ENCODE measurements around the gene GRM2. TPM values are rescaled to one million over a fixed set of nuclear protein-coding genes. Genes with fewer than 3 reads are reported as not detected.

GRM2 gene
- total RNA-seq, 1 experiment from 2014 or later, result 3.7 TPM

DNA sequence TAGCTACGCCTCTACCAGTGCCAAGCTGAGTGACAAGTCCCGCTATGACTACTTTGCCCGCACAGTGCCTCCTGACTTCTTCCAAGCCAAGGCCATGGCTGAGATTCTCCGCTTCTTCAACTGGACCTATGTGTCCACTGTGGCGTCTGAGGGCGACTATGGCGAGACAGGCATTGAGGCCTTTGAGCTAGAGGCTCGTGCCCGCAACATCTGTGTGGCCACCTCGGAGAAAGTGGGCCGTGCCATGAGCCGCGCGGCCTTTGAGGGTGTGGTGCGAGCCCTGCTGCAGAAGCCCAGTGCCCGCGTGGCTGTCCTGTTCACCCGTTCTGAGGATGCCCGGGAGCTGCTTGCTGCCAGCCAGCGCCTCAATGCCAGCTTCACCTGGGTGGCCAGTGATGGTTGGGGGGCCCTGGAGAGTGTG, 5.7 kb downstream of the GRM2 start:
- Mint-ChIP-seq H3K9me3 (no peaks in the 10 kb centered on the region), H3K4me3 (no peak overlapping the region), H3K27me3 (ENCODE audit: low read depth) (peaks cover 21% of the 10 kb centered on the region), H3K4me1 (peaks cover 3% of the 10 kb centered on the region), H3K36me3 (no peaks in the 10 kb centered on the region), H3K27ac (no peak overlapping the region)
- peak; percentile 1 for DNase-seq (ENCODE audit: low spot score)
- TF ChIP-seq ZNF263 (CRISPR knock-in tag; IDR thresholded peaks at IDR 0.05; ENCODE audit: low read depth) (no peak), ZNF396 (CRISPR knock-in tag; IDR thresholded peaks at IDR 0.05; ENCODE audit: borderline replicate concordance) (no peak), ZNF671 (CRISPR knock-in tag; IDR thresholded peaks at IDR 0.05) (no peak), ELF4 (CRISPR knock-in tag; IDR thresholded peaks at IDR 0.05; ENCODE audit: low read depth) (no peak), MXD4 (CRISPR knock-in tag; IDR thresholded peaks at IDR 0.05; ENCODE audit: borderline replicate concordance) (no peak), TP53 (CRISPR knock-in tag; IDR thresholded peaks at IDR 0.05) (no peak)
- TF ChIP-seq, protein P1, sequence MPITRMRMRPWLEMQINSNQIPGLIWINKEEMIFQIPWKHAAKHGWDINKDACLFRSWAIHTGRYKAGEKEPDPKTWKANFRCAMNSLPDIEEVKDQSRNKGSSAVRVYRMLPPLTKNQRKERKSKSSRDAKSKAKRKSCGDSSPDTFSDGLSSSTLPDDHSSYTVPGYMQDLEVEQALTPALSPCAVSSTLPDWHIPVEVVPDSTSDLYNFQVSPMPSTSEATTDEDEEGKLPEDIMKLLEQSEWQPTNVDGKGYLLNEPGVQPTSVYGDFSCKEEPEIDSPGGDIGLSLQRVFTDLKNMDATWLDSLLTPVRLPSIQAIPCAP (CRISPR knock-in tag; IDR thresholded peaks at IDR 0.05), result no peak
- TF ChIP-seq, protein P2, sequence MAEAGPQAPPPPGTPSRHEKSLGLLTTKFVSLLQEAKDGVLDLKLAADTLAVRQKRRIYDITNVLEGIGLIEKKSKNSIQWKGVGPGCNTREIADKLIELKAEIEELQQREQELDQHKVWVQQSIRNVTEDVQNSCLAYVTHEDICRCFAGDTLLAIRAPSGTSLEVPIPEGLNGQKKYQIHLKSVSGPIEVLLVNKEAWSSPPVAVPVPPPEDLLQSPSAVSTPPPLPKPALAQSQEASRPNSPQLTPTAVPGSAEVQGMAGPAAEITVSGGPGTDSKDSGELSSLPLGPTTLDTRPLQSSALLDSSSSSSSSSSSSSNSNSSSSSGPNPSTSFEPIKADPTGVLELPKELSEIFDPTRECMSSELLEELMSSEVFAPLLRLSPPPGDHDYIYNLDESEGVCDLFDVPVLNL (CRISPR knock-in tag; IDR thresholded peaks at IDR 0.05; ENCODE audit: borderline replicate concordance, low read depth), result no peak
- TF ChIP-seq, protein P3, sequence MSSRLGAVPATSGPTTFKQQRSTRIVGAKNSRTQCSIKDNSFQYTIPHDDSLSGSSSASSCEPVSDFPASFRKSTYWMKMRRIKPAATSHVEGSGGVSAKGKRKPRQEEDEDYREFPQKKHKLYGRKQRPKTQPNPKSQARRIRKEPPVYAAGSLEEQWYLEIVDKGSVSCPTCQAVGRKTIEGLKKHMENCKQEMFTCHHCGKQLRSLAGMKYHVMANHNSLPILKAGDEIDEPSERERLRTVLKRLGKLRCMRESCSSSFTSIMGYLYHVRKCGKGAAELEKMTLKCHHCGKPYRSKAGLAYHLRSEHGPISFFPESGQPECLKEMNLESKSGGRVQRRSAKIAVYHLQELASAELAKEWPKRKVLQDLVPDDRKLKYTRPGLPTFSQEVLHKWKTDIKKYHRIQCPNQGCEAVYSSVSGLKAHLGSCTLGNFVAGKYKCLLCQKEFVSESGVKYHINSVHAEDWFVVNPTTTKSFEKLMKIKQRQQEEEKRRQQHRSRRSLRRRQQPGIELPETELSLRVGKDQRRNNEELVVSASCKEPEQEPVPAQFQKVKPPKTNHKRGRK (CRISPR knock-in tag; IDR thresholded peaks at IDR 0.05; ENCODE audit: borderline replicate concordance), result no peak
- no peak for ATAC-seq
- ChIA-PET POLR2A (no interaction called here), CTCF (interaction anchor here (0.7 to 4.4 kb wide), 5 partner anchors 43 to 229 kb away, joined by 3 to 41 read pairs (median 4); no protein-coding TSS in a partner anchor)

DNA sequence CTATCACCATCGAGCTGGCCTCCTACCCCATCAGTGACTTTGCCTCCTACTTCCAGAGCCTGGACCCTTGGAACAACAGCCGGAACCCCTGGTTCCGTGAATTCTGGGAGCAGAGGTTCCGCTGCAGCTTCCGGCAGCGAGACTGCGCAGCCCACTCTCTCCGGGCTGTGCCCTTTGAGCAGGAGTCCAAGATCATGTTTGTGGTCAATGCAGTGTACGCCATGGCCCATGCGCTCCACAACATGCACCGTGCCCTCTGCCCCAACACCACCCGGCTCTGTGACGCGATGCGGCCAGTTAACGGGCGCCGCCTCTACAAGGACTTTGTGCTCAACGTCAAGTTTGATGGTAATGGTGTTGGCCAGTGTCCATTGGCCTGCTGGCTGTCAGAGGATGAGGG, 6.1 kb downstream of the GRM2 start:
- Mint-ChIP-seq H3K27ac (no peak overlapping the region), H3K36me3 (no peaks in the 10 kb centered on the region), H3K27me3 (ENCODE audit: low read depth) (peaks cover 17% of the 10 kb centered on the region), H3K9me3 (no peaks in the 10 kb centered on the region), H3K4me3 (no peak overlapping the region), H3K4me1 (no peaks in the 10 kb centered on the region)
- no peak for TF ChIP-seq FOXJ3 (CRISPR knock-in tag; IDR thresholded peaks at IDR 0.05; ENCODE audit: borderline replicate concordance)
- TF ChIP-seq, protein P4, sequence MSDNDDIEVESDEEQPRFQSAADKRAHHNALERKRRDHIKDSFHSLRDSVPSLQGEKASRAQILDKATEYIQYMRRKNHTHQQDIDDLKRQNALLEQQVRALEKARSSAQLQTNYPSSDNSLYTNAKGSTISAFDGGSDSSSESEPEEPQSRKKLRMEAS (CRISPR knock-in tag; IDR thresholded peaks at IDR 0.05), result no peak
- TF ChIP-seq NR1H2 (CRISPR knock-in tag; IDR thresholded peaks at IDR 0.05), result no peak
- no peak for TF ChIP-seq GABPB1 (CRISPR knock-in tag; IDR thresholded peaks at IDR 0.05)
- TF ChIP-seq, protein P5, sequence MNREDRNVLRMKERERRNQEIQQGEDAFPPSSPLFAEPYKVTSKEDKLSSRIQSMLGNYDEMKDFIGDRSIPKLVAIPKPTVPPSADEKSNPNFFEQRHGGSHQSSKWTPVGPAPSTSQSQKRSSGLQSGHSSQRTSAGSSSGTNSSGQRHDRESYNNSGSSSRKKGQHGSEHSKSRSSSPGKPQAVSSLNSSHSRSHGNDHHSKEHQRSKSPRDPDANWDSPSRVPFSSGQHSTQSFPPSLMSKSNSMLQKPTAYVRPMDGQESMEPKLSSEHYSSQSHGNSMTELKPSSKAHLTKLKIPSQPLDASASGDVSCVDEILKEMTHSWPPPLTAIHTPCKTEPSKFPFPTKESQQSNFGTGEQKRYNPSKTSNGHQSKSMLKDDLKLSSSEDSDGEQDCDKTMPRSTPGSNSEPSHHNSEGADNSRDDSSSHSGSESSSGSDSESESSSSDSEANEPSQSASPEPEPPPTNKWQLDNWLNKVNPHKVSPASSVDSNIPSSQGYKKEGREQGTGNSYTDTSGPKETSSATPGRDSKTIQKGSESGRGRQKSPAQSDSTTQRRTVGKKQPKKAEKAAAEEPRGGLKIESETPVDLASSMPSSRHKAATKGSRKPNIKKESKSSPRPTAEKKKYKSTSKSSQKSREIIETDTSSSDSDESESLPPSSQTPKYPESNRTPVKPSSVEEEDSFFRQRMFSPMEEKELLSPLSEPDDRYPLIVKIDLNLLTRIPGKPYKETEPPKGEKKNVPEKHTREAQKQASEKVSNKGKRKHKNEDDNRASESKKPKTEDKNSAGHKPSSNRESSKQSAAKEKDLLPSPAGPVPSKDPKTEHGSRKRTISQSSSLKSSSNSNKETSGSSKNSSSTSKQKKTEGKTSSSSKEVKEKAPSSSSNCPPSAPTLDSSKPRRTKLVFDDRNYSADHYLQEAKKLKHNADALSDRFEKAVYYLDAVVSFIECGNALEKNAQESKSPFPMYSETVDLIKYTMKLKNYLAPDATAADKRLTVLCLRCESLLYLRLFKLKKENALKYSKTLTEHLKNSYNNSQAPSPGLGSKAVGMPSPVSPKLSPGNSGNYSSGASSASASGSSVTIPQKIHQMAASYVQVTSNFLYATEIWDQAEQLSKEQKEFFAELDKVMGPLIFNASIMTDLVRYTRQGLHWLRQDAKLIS (CRISPR knock-in tag; IDR thresholded peaks at IDR 0.05; ENCODE audit: borderline replicate concordance), result no peak
- TF ChIP-seq JUN (CRISPR knock-in tag; IDR thresholded peaks at IDR 0.05), result no peak
- TF ChIP-seq, protein P6, sequence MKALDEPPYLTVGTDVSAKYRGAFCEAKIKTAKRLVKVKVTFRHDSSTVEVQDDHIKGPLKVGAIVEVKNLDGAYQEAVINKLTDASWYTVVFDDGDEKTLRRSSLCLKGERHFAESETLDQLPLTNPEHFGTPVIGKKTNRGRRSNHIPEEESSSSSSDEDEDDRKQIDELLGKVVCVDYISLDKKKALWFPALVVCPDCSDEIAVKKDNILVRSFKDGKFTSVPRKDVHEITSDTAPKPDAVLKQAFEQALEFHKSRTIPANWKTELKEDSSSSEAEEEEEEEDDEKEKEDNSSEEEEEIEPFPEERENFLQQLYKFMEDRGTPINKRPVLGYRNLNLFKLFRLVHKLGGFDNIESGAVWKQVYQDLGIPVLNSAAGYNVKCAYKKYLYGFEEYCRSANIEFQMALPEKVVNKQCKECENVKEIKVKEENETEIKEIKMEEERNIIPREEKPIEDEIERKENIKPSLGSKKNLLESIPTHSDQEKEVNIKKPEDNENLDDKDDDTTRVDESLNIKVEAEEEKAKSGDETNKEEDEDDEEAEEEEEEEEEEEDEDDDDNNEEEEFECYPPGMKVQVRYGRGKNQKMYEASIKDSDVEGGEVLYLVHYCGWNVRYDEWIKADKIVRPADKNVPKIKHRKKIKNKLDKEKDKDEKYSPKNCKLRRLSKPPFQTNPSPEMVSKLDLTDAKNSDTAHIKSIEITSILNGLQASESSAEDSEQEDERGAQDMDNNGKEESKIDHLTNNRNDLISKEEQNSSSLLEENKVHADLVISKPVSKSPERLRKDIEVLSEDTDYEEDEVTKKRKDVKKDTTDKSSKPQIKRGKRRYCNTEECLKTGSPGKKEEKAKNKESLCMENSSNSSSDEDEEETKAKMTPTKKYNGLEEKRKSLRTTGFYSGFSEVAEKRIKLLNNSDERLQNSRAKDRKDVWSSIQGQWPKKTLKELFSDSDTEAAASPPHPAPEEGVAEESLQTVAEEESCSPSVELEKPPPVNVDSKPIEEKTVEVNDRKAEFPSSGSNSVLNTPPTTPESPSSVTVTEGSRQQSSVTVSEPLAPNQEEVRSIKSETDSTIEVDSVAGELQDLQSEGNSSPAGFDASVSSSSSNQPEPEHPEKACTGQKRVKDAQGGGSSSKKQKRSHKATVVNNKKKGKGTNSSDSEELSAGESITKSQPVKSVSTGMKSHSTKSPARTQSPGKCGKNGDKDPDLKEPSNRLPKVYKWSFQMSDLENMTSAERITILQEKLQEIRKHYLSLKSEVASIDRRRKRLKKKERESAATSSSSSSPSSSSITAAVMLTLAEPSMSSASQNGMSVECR (CRISPR knock-in tag; IDR thresholded peaks at IDR 0.05; ENCODE audit: borderline replicate concordance), result no peak
- TF ChIP-seq, protein P7, sequence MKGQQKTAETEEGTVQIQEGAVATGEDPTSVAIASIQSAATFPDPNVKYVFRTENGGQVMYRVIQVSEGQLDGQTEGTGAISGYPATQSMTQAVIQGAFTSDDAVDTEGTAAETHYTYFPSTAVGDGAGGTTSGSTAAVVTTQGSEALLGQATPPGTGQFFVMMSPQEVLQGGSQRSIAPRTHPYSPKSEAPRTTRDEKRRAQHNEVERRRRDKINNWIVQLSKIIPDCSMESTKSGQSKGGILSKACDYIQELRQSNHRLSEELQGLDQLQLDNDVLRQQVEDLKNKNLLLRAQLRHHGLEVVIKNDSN (CRISPR knock-in tag; IDR thresholded peaks at IDR 0.05), result no peak
- TF ChIP-seq, protein P8, sequence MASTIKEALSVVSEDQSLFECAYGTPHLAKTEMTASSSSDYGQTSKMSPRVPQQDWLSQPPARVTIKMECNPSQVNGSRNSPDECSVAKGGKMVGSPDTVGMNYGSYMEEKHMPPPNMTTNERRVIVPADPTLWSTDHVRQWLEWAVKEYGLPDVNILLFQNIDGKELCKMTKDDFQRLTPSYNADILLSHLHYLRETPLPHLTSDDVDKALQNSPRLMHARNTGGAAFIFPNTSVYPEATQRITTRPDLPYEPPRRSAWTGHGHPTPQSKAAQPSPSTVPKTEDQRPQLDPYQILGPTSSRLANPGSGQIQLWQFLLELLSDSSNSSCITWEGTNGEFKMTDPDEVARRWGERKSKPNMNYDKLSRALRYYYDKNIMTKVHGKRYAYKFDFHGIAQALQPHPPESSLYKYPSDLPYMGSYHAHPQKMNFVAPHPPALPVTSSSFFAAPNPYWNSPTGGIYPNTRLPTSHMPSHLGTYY (CRISPR knock-in tag; IDR thresholded peaks at IDR 0.05), result no peak
- peak; percentile 2 for DNase-seq (ENCODE audit: low spot score)
- ChIA-PET POLR2A (no interaction called here), CTCF (interaction anchor here (0.7 to 4.4 kb wide), 5 partner anchors 43 to 228 kb away, joined by 3 to 41 read pairs (median 4); no protein-coding TSS in a partner anchor)
- no peak for ATAC-seq
